ENCODE data around the gene MYBBP1A. TPM values are rescaled to one million over a fixed set of nuclear protein-coding genes. Genes with fewer than 3 reads are reported as not detected.

The MYBBP1A gene
- total RNA-seq, 1 donor from 2014 or later = 87.3 TPM

DNA sequence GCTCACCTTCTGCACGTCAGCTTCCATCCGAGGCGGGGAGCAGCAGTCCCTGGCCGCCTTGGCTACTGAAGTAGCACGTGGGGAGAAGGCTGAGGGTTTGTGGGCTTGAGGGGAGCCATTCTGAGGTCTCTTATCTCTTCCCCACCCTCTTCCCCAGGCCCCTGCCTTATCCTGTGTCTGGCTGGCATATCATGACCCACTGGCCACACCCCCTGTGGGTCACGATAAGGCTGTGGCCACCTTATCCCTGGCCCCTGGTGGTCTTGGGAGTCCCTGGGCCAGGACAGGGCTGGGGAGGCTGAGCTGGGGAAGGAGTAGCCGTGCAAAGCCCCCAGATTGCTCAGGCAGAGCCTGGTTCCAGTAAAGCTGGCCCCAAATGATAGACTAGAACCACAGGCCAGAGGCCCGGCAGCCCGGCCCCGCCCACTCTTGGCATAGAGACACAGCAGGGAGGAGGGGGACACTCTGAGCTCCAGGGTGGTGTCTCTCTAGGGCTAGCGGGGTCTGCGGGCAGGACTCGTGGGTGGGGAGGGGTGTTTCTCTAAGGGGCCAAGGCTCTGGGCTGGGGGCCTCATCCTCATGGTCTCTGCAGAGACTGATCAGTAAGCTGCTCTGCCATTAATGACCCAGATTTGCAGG is 48.9 kb downstream of the MYBBP1A start:
- intact Hi-C loops (cut with micrococcal nuclease) = loop anchor here (10.0 kb wide), 1 partner anchor 81 kb away; no protein-coding TSS in a partner anchor

DNA sequence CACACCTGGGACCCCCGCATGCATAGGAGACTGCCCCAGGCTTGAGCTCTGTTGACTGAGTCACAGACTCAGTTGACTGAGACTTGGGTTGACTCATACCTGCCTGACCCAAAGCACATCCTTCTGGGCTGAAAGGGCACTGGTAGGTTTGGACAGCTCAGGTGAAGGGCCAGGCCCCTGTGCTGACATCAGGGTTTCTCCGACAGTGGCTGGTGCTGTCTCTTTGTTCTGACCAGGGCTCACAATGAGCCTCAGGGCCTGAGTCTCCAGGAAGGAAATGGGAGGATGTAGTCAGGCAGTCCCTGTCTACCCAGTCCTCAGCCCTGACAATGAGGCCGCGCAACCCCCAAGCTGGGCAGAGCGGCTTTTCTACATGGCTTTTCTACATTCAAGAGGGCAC is 50.0 kb downstream of the MYBBP1A start:
- intact Hi-C loops (cut with micrococcal nuclease) = loop anchor here (10.0 kb wide), 1 partner anchor 80 kb away; no protein-coding TSS in a partner anchor

DNA sequence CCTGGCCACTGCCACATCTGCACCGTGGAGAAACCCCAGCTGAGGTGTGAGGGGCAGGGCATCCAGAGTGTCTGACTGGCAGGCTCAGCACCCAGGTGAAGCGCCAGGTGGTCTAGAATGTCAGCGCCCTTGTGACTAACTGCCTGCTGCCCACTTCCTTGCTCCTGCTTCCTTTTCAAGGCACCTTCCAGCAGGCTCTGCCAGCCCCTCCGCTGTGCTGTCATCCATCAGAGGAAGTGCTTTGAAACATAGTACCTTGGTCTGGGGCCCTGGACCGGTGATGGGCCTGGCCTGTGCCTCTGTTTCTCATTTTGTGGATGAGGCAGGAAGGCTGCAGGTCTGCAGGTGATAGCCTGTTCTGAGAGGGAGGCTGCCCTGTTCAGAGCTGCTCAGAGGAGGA is 51.0 kb downstream of the MYBBP1A start:
- intact Hi-C loops (cut with micrococcal nuclease) = loop anchor here (10.0 kb wide), 1 partner anchor 79 kb away; no protein-coding TSS in a partner anchor

DNA sequence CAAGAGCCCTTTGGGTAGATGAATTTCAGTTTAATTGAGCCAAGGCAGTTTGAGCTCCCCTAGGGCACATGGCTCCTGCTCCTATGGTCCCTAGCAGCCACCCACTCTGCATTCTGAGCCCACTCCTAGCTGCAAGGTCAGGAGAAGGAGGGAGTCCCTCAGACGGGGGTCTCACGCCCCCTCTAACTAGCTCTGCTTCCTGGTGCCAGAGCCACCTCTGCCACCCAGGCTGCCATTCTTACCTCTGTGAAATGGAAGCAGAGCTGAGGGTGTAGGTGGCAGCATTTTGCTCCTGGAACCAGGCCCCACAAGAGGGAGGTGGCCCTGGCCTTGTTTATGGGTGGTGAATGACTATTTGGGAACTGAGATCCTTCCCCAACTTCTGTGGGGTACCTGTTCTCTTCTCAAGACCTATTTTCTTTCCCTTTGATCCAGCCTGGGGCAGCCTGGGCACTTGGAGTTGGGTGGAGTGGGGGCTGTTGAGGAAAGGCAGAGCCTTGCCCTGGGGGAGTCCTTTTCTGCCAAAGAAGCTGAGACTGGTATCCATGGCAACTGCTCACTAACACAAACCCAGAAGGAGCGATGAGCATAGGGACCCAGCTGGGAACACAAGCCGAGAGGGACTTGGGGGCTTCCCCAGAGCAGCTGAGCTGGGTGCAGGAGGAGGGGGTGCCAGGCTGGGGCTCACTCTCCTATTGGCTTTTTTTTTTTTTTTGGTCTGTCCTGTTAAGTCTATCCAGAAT is 51.7 kb downstream of the MYBBP1A start:
- intact Hi-C loops (cut with micrococcal nuclease) = loop anchor here (10.0 kb wide), 1 partner anchor 79 kb away; no protein-coding TSS in a partner anchor

DNA sequence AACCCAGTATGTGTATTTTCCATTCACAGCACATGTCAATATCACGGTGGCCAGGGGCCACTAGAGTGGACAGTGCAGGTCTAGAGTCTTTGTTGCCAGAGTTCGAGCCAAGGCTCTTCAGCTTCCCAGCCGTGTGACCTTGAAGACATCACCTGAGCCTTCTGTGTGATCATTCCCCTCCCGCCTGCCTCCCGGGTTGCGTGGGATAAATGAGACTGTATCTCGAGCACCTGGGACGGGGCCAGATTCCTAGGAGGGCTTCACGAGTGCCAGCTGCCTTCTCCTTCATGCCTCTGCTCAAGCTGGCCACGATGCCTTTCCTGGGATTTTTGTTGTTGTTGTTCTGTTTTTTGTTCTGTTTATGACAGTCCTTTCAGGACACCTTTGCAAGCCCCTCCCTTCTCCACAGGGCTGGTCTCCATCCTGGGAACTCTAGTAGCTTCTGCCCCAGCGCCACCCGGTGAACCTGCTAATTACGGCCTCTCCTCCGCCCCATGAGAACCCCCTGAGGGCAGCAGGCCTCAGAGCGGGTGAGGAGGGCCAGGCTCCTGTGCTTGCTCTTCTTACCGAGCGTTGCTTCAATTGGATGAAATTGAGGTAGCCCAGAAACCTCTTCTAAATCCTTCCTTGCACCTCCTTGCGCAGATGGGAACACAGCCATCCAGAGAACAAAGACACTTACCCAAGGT is 52.6 kb downstream of the MYBBP1A start:
- intact Hi-C loops (cut with micrococcal nuclease) = loop anchor here (10.0 kb wide), 1 partner anchor 78 kb away; no protein-coding TSS in a partner anchor

DNA sequence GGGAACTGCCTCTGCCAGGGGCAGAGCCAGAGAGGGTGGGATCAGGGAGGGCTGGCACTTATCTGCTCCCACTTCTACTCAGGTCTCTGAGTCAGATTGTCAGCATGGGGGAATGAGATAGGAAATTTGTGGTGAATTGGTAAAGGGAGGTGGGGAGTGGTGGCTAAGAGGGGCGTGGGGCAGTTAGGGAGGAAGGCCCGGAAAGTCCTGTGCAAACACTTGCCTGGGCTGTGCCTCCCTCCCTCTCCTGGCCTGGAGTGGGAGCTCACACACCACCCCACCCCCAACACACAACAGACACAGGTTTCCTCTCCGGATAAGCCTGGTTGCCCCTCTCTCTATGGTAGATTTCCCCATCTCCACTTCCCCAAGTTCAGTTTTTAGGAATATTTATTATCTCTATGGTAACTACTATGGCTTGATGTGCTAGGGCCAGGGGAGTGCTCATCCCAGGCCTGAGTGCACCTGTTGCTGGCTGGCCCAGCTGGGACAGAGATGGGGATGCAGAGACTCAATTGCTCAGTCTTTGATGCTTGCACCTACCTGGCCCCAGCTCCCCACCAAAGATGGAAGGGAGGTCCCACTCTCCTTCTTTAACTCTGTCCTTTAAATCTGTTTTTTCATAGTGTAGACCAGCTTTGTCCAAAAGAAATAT is 53.8 kb downstream of the MYBBP1A start:
- intact Hi-C loops (cut with micrococcal nuclease) = loop anchor here (10.0 kb wide), 1 partner anchor 77 kb away; no protein-coding TSS in a partner anchor

DNA sequence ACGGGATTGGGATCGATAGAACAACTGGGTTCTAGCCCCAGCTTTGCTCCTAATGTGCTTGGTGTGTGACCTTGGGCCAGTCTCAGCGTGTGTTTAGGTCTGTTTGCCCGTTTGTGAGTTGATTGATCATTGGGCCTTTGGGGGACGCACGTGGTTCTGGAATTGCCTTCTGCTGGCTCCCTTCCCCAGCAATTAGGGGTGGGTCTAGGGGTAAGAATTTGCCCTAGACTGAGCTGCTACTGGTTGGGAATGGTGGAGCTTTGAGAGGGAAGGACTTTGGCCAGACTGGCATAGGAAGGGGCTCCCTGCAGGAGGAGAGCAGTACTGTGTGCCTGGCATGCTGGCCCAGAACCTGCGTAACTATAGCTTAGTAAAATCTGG is 55.0 kb downstream of the MYBBP1A start:
- intact Hi-C loops (cut with micrococcal nuclease) = loop anchor here (1.0 to 10.0 kb wide), 2 partner anchors 9 to 75 kb away; no protein-coding TSS in a partner anchor

DNA sequence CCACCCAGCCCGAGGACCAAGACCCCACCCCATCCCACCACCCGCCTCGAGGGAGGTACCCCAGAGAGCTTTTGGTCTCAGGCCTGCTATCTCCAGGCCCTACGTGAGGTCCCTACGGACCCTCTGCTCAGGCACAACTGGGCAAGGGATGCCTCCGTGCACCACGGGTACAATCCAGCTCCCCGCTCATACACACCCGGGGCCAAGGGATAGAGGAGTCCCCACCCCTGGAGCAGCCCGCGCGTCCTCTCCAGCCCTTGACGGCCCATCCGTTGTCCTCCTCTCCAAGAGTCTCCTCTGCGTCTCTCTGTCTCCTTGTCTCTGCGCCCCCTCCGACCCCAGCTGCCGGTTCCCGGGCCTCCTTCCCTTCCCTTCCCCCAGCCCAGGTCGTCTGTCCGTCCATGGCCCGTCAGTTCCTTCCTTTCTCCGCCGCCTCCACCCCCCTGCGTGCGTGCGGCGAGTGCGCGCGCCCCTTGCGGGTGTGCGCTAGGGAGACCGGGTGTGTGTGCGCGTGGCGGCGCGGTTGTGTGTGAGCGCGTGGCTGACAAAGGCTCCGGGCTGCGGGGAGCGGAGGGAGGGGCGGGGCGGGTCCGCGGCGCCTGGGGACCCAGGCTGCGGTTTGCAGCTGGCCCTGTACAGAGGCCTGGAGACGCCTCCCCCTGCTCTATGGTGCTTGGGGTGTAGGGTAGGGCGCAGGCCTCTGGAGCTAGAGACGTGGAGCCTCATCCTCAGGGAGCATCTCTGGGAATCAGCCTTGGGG is 55.6 kb downstream of the MYBBP1A start:
- intact Hi-C loops (cut with micrococcal nuclease) = loop anchor here (1.0 to 10.0 kb wide), 2 partner anchors 10 to 75 kb away; no protein-coding TSS in a partner anchor

DNA sequence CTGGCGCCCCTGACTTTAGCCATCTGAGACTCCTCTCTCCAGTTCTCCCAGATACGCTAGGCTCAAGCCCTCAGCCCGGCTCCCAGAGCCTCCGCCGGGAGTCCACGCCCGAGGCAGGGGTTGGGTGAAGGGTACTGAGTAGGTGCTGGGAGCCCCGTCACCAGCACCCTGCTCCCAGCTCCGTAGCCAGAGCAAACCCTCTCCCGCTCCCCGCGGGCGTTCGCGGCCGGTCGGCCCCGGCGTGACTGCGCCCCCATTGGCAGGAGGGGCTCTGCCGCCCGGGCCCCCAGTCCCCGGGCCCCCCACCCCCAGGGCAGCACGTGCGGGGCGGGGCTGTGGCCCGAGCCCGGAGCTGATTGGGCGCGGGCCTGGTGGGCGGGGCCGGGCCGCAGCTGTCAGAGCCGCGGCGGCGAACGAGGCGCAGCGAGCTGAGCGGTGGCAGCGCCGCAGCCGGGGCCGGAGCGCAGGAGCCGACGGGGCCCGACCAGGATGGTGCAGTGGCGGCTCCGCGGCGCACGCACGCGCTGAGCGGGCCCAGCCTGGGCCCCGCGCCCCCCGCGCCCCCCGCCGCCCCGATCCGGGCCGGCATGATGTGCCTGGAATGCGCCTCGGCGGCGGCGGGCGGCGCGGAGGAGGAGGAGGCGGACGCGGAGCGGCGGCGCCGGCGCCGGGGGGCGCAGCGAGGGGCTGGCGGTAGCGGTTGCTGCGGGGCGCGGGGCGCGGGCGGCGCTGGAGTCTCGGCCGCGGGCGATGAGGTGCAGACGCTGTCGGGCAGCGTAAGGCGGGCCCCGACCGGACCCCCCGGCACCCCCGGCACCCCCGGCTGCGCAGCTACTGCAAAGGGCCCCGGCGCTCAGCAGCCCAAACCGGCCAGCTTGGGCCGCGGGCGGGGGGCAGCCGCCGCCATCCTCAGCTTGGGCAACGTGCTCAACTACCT is 56.5 kb downstream of the MYBBP1A start, which contains the start of gene SPNS2:
Gene SPNS2 (plus strand): TSS at position 421 of the 937 bp plus-strand sequence. CDS start 167 bp downstream, at position 588.
- intact Hi-C loops (cut with micrococcal nuclease) = no loop called here

DNA sequence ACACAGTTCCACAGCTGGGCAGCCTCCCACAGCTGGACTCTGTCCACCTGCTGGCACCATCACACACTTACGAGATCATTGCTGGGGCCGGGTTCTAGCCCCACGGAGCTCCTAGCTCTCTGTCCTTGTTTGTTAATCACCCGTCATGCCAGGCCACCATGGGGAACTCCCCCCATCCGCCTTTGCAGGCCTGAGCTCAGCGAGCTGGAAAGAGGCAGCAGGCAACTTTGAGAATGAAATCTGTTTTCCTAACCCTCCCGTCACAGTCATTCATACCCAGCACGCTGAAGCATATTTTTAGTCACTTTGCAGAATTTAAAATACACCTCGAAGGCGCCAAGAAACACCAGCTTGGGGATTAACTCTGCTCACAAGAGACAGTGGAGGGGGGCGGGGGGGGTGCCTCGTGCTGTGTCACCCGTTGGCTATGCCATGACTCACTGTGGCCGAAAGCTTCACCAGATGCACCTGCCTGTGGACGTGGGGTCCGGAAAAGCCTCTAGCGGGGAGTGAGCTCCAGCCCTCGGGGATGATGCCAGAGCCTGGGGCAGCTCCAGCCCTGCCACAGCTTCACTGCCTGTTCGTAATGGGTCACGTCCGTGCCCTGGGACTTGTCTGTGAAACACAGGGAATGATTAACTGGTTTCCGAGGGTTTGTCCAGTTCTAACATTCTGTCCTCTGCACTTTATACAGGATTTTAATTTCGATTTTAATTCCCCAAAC is 57.9 kb downstream of the MYBBP1A start:
- intact Hi-C loops (cut with micrococcal nuclease) = no loop called here

DNA sequence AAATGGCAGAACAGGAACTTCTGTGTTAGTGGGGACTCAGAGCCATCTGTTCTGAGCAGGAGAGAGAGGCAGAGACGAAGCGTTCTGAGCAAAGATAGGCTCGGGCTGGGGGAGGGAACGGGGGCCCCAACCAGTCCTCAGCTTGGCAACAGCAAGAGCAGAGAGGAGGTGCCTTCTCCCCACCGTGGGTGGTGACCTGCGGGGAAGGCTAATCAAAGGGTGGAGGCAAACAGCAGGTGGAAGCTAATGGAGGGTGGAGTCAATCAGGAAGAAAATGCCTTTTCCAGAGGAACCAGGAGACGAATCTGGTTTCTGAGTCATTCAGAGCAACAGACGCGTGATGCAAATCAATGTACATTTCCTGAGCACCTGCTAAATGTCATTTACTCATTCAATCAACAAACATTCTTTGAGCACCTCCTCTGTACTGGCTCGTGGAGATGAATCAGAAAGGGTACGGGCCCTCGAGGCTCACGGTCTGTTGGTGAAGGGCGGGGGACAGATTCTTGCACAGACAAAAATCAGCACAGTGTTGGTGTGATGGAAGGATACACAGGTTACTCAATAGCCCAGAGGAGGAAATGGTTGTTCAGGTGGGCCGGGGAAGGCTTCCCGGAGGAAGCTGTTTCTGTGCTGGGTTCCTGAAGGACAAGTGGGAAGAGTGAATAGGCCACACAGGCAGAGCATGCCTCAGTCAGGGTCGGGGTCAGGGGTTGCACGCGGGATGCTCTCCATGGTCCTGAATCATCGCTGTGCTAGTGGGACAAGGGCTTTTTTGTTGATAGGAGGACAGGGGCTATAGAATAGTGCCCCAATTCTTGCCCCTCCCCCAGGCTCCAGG is 62.2 kb downstream of the MYBBP1A start:
- intact Hi-C loops (cut with micrococcal nuclease) = no loop called here

DNA sequence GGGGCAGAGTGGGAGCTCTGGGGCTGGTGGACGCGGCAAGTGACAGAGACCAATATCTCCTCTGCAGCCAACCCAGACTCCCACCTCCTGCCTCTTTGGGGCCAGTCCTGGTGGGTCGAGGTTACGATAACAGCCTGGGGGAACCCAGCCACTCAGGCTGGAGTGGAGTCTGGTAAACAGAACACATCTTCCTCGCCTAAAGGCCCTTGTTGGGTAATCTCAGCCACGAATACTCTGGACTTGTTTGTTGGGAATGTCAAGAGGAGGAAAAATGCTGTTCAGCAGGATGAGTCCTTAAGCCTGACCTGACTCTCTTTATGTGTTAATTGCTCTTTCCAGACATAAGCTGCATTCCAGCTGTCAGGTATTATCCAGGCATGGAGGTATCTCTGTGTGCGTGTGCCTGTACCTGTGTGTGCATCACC is 64.5 kb downstream of the MYBBP1A start:
- intact Hi-C loops (cut with micrococcal nuclease) = no loop called here

DNA sequence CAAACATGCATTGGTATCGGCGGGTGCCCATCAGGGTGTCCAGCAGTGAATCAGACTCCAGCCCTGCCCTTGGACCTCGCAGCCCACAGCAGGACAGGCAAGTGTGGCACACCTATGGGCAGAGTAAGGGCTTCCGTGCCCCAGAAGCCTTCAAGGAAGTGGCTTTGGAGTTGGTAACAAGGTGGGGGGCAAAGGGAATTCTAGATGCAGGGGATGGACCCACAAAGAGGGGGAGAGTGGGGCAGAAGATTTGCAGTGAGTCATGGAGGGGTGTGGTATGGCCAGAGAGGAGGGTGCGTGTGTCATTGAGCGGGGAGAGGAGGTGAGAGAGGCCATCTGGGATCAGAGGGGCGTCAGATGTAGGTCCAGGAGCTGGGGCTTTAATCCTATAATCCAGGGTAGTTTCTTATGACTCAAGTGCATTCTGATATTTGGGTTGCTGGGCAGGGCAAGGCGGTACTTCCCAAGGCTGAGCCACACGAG is 65.0 kb downstream of the MYBBP1A start:
- intact Hi-C loops (cut with micrococcal nuclease) = no loop called here

DNA sequence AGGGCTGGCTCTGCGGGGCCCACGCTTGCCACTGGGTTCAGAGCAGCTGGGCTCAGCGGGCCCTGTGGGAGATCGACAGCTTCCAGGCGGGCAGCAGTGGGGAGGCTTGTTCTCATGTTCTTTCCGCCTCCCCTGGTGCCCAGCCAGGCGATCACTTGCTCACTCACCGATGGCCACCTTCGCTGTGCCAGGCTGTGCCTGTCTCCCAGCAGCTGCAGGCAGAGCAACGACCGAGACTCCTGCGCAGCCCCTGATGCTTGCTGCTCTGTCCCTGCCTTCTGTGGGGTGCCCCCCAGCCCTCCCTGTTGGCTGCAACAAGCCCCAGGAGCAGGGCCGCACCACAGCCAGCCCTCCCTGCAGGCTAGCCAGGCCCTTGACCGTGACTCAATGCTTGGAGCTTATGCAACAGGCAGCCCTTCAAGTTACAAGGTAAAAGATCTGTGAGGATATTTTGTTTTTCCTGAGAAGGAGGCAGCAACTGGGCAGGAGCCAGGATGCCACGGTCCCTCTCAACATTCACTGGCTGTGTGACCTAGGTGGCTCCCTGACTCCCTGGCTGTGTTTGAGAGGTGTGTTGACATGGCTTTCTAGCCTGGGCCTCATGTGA is 66.1 kb downstream of the MYBBP1A start:
- intact Hi-C loops (cut with micrococcal nuclease) = no loop called here
